Activated CD4-positive, alpha-beta T cell treated with anti-CD3 and anti-CD28 coated beads, Interleukin-2, amount 50 U/mL, for 24 hours (primary cell): ENCODE measurements around the gene NUBP2.

Experiments
- DNase-seq, 2 donors: peaks; one replicate each; pipeline ENCODE4 v3.0.0-alpha.2; 2020; ENCODE audit warnings: low read depth in 1 of 2, low spot score in 1 of 2

Gene NUBP2

GRCh38 chr16:1758923-1759322 lies 23.8 kb upstream of the NUBP2 start:
- DNase-seq: no peak

DNA sequence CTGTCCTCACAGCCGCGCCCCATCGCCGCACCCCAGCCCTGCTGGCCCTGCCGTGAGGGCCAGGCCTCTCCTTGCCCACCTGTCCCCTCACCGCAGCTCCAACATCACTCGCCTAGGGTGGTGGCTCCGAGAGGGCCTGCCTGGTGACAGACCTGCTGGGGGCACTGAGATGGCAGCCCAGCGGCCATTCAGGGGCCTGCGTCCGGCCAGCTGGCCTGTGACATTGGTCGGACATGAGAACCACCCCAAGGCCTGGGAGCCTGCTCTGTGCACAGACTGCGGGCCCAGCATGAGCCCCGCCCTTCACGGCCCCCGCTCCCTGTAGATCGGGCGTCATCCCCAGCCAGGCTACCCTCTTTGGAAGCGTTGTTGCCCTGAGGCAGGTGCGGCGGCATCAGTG lies 23.2 kb upstream of the NUBP2 start:
- no peak for DNase-seq

DNA sequence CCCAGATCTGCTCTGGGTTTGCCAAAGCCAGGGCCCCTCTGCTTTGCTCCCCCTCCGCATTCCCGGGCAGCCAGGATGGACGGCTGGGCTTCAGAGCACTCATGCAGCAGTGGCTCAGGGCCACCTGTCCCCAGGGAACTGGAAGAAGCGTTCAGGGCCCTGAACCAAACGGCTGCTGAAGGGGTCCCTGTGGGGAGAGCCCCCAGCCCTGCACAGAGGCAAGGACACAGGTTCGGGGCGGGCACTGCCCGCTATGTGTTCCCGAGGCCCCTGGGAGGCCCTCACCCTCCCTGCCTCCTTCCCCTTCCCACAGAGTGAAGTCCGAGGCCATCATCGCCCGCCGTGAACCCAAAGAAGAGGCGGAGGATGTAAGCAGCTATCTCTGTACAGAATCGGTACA lies 21.8 kb upstream of the NUBP2 start:
- no peak for DNase-seq

- DNase-seq: no peak
These were observed 21.0 kb upstream of the NUBP2 start for GRCh38 chr16:1761751-1762150.

- no peak for DNase-seq
These were observed 20.4 kb upstream of the NUBP2 start for GRCh38 chr16:1762196-1762878.

- no peak for DNase-seq
These were observed 19.8 kb upstream of the NUBP2 start for GRCh38 chr16:1762879-1763520.

DNA sequence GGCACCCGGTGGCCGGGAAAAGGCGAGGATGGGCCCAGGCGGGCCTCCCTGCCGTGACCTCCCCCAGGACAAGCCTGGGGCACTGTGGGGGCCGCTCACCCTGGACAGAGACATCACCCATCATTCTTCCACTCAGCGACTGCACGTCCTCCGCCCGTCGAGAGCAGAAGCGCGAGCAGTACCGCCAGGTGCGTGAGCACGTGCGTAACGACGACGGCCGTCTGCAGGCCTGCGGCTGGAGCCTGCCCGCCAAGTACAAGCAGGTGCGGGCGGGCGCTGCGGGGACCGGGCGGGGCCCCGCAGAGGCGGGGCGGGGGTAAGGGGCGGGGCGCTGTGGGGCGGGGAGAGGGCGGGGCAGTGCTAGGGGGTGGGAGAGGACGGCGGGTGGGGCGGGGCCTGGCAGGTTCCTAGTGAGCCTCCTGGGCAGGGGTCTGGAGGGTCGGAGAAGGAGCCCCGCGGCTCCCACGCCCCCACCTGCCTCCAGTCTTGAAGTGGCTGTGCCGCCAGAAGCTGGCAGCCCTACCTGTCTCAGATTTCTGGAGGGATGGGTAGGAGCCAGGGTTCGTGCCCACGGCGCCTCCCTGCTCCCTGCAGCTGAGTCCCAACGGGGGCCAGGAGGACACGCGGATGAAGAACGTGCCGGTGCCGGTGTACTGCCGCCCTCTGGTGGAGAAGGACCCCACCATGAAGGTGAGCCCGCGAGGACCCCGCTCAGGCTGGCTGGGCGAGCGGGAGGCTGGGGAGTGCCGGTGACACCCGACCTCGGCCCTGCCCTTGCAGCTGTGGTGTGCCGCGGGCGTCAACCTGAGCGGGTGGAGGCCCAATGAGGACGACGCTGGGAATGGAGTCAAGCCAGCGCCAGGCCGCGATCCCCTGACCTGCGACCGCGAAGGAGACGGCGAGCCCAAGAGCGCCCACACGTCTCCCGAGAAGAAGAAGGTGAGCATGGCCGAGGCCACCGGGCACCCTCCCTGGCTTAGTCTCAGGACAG lies 18.9 kb upstream of the NUBP2 start:
- DNase-seq: no peak

DNA sequence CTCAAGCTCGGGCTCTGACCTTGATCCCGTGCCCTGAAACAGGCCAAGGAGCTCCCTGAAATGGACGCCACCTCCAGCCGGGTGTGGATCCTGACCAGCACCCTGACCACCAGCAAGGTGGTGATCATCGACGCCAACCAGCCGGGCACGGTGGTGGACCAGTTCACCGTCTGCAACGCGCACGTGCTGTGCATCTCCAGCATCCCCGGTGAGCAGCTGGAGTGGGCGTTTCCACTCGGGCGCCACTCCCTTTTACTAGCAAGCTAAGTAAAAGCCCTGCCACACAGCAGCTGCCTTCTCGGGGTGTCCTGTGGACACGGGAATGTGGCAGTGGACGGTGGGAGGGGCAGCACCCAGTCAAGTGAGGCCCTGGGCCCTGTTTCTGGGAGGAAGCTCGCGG lies 17.8 kb upstream of the NUBP2 start:
- DNase-seq: no peak

- no peak for DNase-seq
These were observed 16.9 kb upstream of the NUBP2 start for GRCh38 chr16:1765826-1766225.

DNA sequence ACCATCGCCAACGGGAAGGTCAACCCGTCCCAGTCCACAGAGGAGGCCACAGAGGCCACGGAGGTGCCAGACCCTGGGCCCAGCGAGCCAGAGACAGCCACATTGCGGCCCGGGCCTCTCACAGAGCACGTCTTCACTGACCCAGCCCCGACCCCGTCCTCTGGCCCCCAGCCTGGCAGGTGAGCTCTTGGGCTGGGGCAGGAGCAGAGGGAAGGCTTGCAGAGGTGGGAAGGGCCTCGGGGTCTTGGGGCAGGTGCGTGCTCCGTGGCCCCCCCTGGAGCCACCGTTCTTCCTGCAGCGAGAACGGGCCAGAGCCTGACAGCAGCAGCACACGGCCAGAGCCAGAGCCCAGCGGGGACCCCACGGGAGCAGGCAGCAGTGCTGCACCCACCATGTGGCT lies 16.5 kb upstream of the NUBP2 start:
- no peak for DNase-seq

DNA sequence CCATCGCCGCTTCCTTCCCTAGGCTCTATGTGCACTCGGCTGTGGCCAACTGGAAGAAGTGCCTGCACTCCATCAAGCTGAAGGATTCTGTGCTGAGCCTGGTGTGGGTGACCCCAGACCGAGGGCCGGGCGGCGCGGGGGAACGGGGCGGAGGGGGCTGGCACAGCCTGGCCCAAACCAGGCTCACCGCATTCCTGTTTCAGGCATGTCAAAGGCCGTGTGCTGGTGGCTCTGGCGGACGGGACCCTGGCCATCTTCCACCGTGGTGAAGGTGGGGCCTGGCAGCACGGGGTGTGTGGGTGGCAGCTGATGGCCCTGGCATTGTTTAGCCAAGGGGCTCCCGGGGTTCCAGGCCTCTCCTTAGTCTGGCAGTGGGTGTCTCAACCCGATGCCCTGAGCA lies 16.1 kb upstream of the NUBP2 start:
- DNase-seq: no peak

DNA sequence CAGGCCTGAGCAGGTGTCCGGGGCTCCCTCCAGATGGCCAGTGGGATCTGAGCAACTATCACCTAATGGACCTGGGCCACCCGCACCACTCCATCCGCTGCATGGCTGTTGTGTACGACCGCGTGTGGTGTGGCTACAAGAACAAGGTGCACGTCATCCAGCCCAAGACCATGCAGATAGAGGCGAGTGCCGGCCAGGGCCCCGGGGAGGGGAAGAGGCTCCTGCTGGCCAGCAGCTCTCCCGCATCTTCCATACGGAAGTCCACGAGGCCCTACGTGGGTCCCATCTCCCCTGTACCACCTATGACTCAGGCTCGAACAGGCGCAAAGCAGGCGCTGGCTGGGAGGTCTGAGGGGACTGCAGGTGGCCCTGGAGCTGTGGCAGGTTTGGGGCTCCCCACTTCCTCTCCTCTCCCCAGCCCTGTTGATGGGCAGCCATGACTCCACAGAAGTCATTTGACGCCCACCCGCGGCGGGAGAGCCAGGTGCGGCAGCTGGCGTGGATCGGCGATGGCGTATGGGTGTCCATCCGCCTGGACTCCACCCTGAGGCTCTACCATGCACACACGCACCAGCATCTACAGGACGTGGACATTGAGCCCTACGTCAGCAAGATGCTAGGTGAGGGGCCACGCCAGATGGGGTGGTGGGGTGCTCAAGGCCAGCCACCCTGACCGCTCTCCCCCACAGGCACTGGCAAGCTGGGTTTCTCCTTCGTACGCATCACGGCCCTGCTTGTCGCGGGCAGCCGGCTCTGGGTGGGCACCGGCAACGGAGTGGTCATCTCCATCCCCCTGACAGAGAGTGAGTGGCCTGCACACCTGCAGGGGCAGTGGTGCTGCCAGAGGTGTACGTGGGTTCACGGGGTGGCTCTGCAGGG lies 15.4 kb upstream of the NUBP2 start:
- DNase-seq: no peak

GRCh38 chr16:1768061-1768766 lies 14.5 kb upstream of the NUBP2 start:
- DNase-seq: no peak

DNA sequence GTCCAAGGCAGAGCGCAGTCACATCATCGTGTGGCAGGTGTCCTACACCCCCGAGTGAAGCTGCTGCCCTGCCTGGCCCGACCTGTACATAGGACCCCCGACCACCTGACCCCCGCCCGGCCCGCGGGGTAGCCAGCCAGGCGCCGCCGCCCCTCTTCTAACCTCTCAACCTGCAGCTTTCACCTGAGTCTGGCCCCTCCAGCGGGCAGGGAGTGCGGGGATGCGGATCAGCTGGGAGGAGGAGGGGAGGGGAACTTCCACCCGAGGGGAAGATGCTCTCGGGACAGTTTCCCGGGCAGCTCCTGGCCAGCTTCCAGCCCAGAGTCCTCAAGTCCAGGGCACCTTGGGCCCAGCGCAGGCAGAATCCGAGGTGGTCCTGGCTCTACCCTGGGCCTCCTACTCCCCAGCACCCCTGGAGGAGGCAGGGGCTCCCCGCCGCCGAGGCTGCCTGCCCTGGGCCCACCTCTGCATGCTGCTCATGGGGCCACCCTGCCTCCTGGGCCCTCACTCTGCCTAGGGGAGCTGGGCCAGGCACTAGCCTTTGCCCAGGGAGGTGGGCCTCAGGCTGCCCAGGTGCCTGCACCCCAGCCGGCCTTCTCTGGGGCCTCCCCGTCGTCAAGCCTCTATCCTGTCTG lies 13.9 kb upstream of the NUBP2 start:
- no peak for DNase-seq

DNA sequence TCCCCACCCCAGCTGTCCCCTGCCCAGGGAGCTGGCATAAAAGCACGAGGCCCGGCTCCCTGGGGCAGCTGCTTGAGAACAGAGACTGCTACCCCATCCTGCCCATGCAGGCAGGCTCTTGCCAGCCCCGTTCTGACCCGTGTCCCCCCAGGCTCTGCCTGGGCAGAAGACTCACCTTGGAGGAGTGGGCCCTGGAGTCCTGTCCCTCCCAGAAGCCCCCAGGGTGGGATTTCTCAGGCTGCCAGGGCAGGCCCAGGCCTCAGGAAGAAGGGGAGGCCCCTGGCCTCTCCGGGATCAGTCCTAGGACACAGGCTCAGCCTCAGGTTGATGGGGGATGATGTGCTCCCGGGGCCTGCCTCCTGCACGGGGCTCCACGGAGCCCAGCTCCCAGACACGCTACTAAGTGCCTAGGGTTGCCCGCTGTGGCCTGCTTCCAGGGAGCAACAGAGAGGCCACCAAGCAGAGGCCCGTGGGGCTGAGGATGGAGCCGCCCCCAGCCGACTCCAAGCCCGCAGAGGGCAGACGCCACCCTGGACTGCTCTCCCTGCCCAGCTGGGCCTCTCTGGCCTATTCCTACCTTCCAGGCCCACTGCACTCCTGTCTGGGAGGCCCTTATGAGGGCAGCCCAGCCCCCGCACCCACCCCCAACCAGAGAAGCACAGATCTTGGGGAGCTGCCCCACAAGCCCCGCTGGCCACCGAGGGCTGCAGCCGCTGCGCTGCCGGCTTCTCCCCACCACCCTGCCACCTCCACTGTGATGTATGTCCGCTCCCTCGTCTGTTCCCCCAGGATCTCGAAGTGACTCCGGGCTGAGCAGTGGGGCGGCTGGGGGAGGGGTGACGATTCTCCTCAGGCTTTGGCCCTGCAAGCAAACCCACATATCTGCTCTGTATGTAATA lies 13.1 kb upstream of the NUBP2 start:
- no peak for DNase-seq

GRCh38 chr16:1770328-1771187 lies 12.2 kb upstream of the NUBP2 start:
- no peak for DNase-seq

GRCh38 chr16:1771188-1771863 lies 11.4 kb upstream of the NUBP2 start, which contains the start of gene NME3:
TSS of gene NME3 (minus strand) at chr16:1771543. CDS start at chr16:1771534, 9 bp downstream.
- peak; percentile 62 to 70 for DNase-seq
